Right lung (tissue), 5 donors: ENCODE data around the gene DPCD. TPM values are rescaled to one million over a fixed set of nuclear protein-coding genes. Genes with fewer than 3 reads are reported as not detected.

Experiments used
- DNase-seq, 2 donors: peaks; one replicate each; pipeline ENCODE4 v3.0.0-alpha.2; 2013
- polyA plus RNA-seq, 5 donors: library from polyadenylated mRNA; unstranded; fragments of 120-200 nt; gene quantifications; one replicate each; pipeline versions ENCODE4 v1.2.1 to v1.2.3, GENCODE V29; 2013; ENCODE audit warnings: inconsistent platforms in 1 of 5, low replicate concordance in 1 of 5; ENCODE audit not compliant: insufficient read length in 5 of 5, insufficient read depth in 1 of 5

Gene DPCD
- polyA plus RNA-seq, 5 donors: 32.1 to 35.2 (median 34.0) TPM

GRCh38 chr10:101566333-101567164 lies 21.6 kb upstream of the DPCD start:
- DNase-seq: no peak

- no peak for DNase-seq
These were observed 20.7 kb upstream of the DPCD start for GRCh38 chr10:101567165-101568006.

- no peak for DNase-seq
These were observed 19.9 kb upstream of the DPCD start for GRCh38 chr10:101568054-101568745.

- DNase-seq: no peak
These were observed 18.8 kb upstream of the DPCD start for GRCh38 chr10:101569323-101569621.

- DNase-seq: peak; percentile 65 to 74
These were observed 18.3 kb upstream of the DPCD start for GRCh38 chr10:101569622-101570427.

GRCh38 chr10:101570428-101571270 lies 17.5 kb upstream of the DPCD start:
- no peak for DNase-seq

GRCh38 chr10:101571271-101571925 lies 16.7 kb upstream of the DPCD start:
- DNase-seq: no peak

GRCh38 chr10:101572126-101572525 lies 16.0 kb upstream of the DPCD start:
- no peak for DNase-seq

- no peak for DNase-seq
These were observed 15.3 kb upstream of the DPCD start for GRCh38 chr10:101572785-101573184.

GRCh38 chr10:101573885-101574753 lies 14.0 kb upstream of the DPCD start:
- no peak for DNase-seq

GRCh38 chr10:101575091-101575490 lies 13.0 kb upstream of the DPCD start:
- no peak for DNase-seq

- DNase-seq: no peak
These were observed 12.4 kb upstream of the DPCD start for GRCh38 chr10:101575580-101576210.

GRCh38 chr10:101576211-101576863 lies 11.8 kb upstream of the DPCD start:
- no peak for DNase-seq

- DNase-seq: no peak
These were observed 10.8 kb upstream of the DPCD start for GRCh38 chr10:101577121-101577871.

GRCh38 chr10:101578192-101578591 lies 9.9 kb upstream of the DPCD start:
- no peak for DNase-seq

- DNase-seq: no peak
These were observed 9.2 kb upstream of the DPCD start for GRCh38 chr10:101578803-101579515.

GRCh38 chr10:101579516-101579870 lies 8.6 kb upstream of the DPCD start:
- no peak for DNase-seq
